HepG2 (cell line): ENCODE measurements around the gene STK4. TPM values are rescaled to one million over a fixed set of nuclear protein-coding genes. Genes with fewer than 3 reads are reported as not detected.

ENCODE experiments used
- ATAC-seq: fragments of 200-7000 bp; cut with Tn5 transposase; 3 replicates; pipeline ENCODE4 v1.9.1; 2020; ENCODE audit warnings: mild to moderate bottlenecking, moderate library complexity
- BruUV-seq: library from RNA; stranded (reverse); fragments of 400-500 nt; replicated peaks from 2 replicates; lab custom pipeline; 2021; lab: Mats Ljungman, UMichigan
- CTCF ChIA-PET: fragments of 300-600 bp; formaldehyde crosslinking; extraction: SDS; loops from one replicate; lab custom pipeline; 2021; ENCODE audit warnings: low total read pairs, inconsistent platforms, low intra/inter-chr PET ratio; lab: Yijun Ruan, JAX
- POLR2A ChIA-PET: fragments of 350-600 bp; sonication (Branson Sonifier 250); formaldehyde crosslinking; loops from one replicate; lab custom pipeline; 2020; ENCODE audit warnings: antibody characterized with exemption, inconsistent platforms; lab: Yijun Ruan, JAX
- DNase-seq: peaks from one replicate; pipeline ENCODE4 v3.0.0-alpha.2; 2015; ENCODE audit warnings: low spot score
- FAIRE-seq: peaks from 3 replicates; lab custom pipeline; 2011; peaks lifted over from hg19 to GRCh38; lab: Jason Lieb, UNC
- H2AFZ ChIP-seq: one replicate; pipeline ENCODE4 v1.6.1; 2011; ENCODE audit warnings: low read length, inconsistent platforms
- H3K27ac ChIP-seq: fragments of 300-600 bp; 3 replicates; pipeline ENCODE4 v1.8.0; 2011; ENCODE audit warnings: mixed run types, mild to moderate bottlenecking, mixed read lengths, low read length, inconsistent platforms; ENCODE audit not compliant: insufficient read depth; ENCODE audit errors: extremely low read length
- H3K27me3 ChIP-seq, 2 experiments: fragments of 200-600 bp in 1 of 2; 2 replicates in 1 of 2; 3 replicates in 1 of 2; pipeline versions ENCODE4 v1.6.0 to v1.8.0; 2011; ENCODE audit warnings: low read length in 2 of 2, mild to moderate bottlenecking in 2 of 2, moderate library complexity in 2 of 2, inconsistent platforms in 1 of 2; ENCODE audit not compliant: insufficient read depth in 2 of 2, control insufficient read depth in 1 of 2
- H3K36me3 ChIP-seq, 2 experiments: fragments of 200-600 bp in 1 of 2; replicated peaks in 1 of 2; 2 replicates in 1 of 2; 3 replicates in 1 of 2; pipeline versions ENCODE4 v1.5.1 to v1.8.0; 2011; ENCODE audit warnings: low read length in 2 of 2, inconsistent platforms in 1 of 2; ENCODE audit not compliant: insufficient read depth in 2 of 2, control insufficient read depth in 1 of 2
- H3K4me1 ChIP-seq: 2 replicates; pipeline ENCODE4 v1.5.1; 2012; ENCODE audit warnings: low read length, inconsistent platforms; ENCODE audit not compliant: insufficient read depth
- H3K4me2 ChIP-seq: 2 replicates; pipeline ENCODE4 v1.6.0; 2011; ENCODE audit warnings: low read depth, low read length, inconsistent platforms
- H3K4me3 ChIP-seq, 3 experiments: fragments of 200-600 bp in 1 of 3; sonication (generic), shearing (Covaris generic) in 1 of 3; replicated peaks in 1 of 3; 2 replicates each; pipeline ENCODE4 v1.5.1; 2011 to 2016; ENCODE audit warnings: low read length in 3 of 3, inconsistent platforms in 2 of 3, low read depth in 2 of 3, mild to moderate bottlenecking in 2 of 3, control low read depth in 1 of 3, mixed read lengths in 1 of 3; ENCODE audit not compliant: insufficient read depth in 1 of 3
- H3K79me2 ChIP-seq: one replicate; pipeline ENCODE4 v1.6.1; 2011; ENCODE audit warnings: low read length, inconsistent platforms; ENCODE audit not compliant: insufficient read depth
- H3K9ac ChIP-seq: 2 replicates; pipeline ENCODE4 v1.6.0; 2011; ENCODE audit warnings: mild to moderate bottlenecking, low read depth, low read length, inconsistent platforms; ENCODE audit not compliant: insufficient read depth
- H3K9me3 ChIP-seq: 2 replicates; pipeline ENCODE4 v1.5.1; 2012; ENCODE audit warnings: mild to moderate bottlenecking, low read length
- H4K20me1 ChIP-seq: 2 replicates; pipeline ENCODE4 v1.6.0; 2011; ENCODE audit warnings: inconsistent platforms, mild to moderate bottlenecking, low read length, moderate library complexity; ENCODE audit not compliant: insufficient read depth
- GPN1 ChIP-seq: sonication (generic); formaldehyde crosslinking; IDR thresholded peaks from 2 replicates; pipeline ENCODE4 v1.5.1; 2020; ENCODE audit warnings: missing genetic modification reagents, borderline replicate concordance
- IRF2 ChIP-seq: IDR thresholded peaks from 2 replicates; pipeline ENCODE4 v1.6.1; 2018; ENCODE audit warnings: missing genetic modification reagents, missing compliant biosample characterization
- MAF1 ChIP-seq: sonication (generic); formaldehyde crosslinking; IDR thresholded peaks from 2 replicates; pipeline ENCODE4 v1.5.0; 2020; ENCODE audit warnings: missing genetic modification reagents, borderline replicate concordance
- MBNL3 ChIP-seq: fragments of 250-450 bp; sonication (Bioruptor Pico); conservative IDR thresholded peaks from 2 replicates; pipeline ENCODE4 v1.8.0; 2022; ENCODE audit warnings: mild to moderate bottlenecking, inconsistent platforms
- MLX ChIP-seq: IDR thresholded peaks from 2 replicates; pipeline ENCODE4 v1.6.1; 2016
- MYPOP ChIP-seq: sonication (generic); formaldehyde crosslinking; IDR thresholded peaks from 2 replicates; pipeline ENCODE4 v1.8.1; 2023; ENCODE audit warnings: mild to moderate bottlenecking, moderate library complexity, missing genetic modification reagents
- SIN3A ChIP-seq: IDR thresholded peaks from 2 replicates; pipeline ENCODE4 v1.6.1; 2011; ENCODE audit warnings: low read depth, mild to moderate bottlenecking, control low read depth, low read length, borderline replicate concordance
- SMAD3 ChIP-seq: sonication (generic); formaldehyde crosslinking; IDR thresholded peaks from 2 replicates; pipeline ENCODE4 v1.4.0; 2020; ENCODE audit warnings: missing genetic modification reagents
- TBX3 ChIP-seq: fragments of 450-650 bp; IDR thresholded peaks from 2 replicates; pipeline ENCODE4 v1.6.1; 2017; ENCODE audit warnings: antibody characterized with exemption, mild to moderate bottlenecking, inconsistent platforms, borderline replicate concordance
- XRCC5 ChIP-seq: fragments of 200-400 bp; formaldehyde crosslinking; optimal IDR thresholded peaks from 2 replicates; pipeline ENCODE3; 2017; ENCODE audit warnings: mild to moderate bottlenecking, low read length
- ZNF101 ChIP-seq: sonication (generic); formaldehyde crosslinking; IDR thresholded peaks from 2 replicates; pipeline ENCODE4 v1.4.0; 2020; ENCODE audit warnings: mild to moderate bottlenecking, low read depth, missing genetic modification reagents, borderline replicate concordance
- ZNF33B ChIP-seq: sonication (generic); formaldehyde crosslinking; IDR thresholded peaks from 2 replicates; pipeline ENCODE4 v1.5.1; 2020; ENCODE audit warnings: mild to moderate bottlenecking, missing genetic modification reagents
- ZNF446 ChIP-seq: sonication (generic); formaldehyde crosslinking; IDR thresholded peaks from 2 replicates; pipeline ENCODE4 v1.5.0; 2020; ENCODE audit warnings: mild to moderate bottlenecking, missing genetic modification reagents
- ZNF607 ChIP-seq: sonication (generic); formaldehyde crosslinking; IDR thresholded peaks from 2 replicates; pipeline ENCODE4 v1.5.1; 2020; ENCODE audit warnings: missing genetic modification reagents, mild to moderate bottlenecking, borderline replicate concordance
- ZNF672 ChIP-seq: sonication (generic); formaldehyde crosslinking; IDR thresholded peaks from 2 replicates; pipeline ENCODE4 v1.8.1; 2022; ENCODE audit warnings: missing genetic modification reagents
- ZNF772 ChIP-seq: sonication (generic); formaldehyde crosslinking; IDR thresholded peaks from 2 replicates; pipeline ENCODE4 v1.5.0; 2020; ENCODE audit warnings: mild to moderate bottlenecking, missing genetic modification reagents
- WGBS: methylation state at CpG from one replicate; pipeline ENCODE4 v1.1.6; 2017; ENCODE audit warnings: low lambda C conversion rate; 5-methylcytosine and 5-hydroxymethylcytosine counted together
- in situ Hi-C: cut with HindIII; loops from 2 replicates; pipeline ENCODE4 v1.10.0; 2017; ENCODE audit warnings: low pct_unique_long_range_greater_than_20kb; ENCODE audit not compliant: extremely low pct_ligation_motif_present
- intact Hi-C: fragments of 100-400 bp; cut with micrococcal nuclease; formaldehyde crosslinking; loops from one replicate; pipeline ENCODE4 v1.10.0; 2022; ENCODE audit not compliant: unreplicated experiment
- polyA plus RNA-seq, 8 experiments: library from polyadenylated mRNA; depleted of rRNA in 3 of 8; stranded (reverse) in 7 of 8; unstranded in 1 of 8; fragments of >200 nt; fragmentation: Illumina TruSeq in 4 of 8; extraction: Trizol in 4 of 8; gene quantifications; 2 replicates each; pipeline versions ENCODE4 v1.2.1 to v1.2.3, GENCODE V29; 2011 to 2016; ENCODE audit warnings: low read depth in 4 of 8, missing spikeins in 1 of 8, mixed read lengths in 1 of 8; ENCODE audit not compliant: insufficient read depth in 1 of 8
- total RNA-seq, 5 experiments: library from RNA; depleted of rRNA; stranded (reverse); fragments of >200 nt; fragmentation: Illumina TruSeq; extraction: Trizol; gene quantifications; 2 replicates each; pipeline ENCODE4 v1.2.3, GENCODE V29; 2016; ENCODE audit warnings: low read depth in 1 of 5
- TF ChIP-seq, protein P1 (sequence below): sonication (generic); formaldehyde crosslinking; conservative IDR thresholded peaks from 2 replicates; pipeline ENCODE4 v1.4.0; 2020; ENCODE audit warnings: missing genetic modification reagents

The STK4 gene
- total and polyA plus RNA-seq, 2 of the 13 experiments (the other 11 are each of a cell fraction or from before 2014, with no cell fraction given) = 25.6 to 38.3 TPM

GRCh38 chr20:45066372-45066771, 100.1 kb downstream of the STK4 start:
- no peaks in the 10 kb centered on the region for H4K20me1 ChIP-seq
- no TSS peak for BruUV-seq
- H3K9ac ChIP-seq = no peak overlapping the region
- no peaks in the 10 kb centered on the region for H3K9me3 ChIP-seq
- in situ Hi-C loops = no loop called here
- TF ChIP-seq ZNF33B (CRISPR knock-in tag) = no peak
- TF ChIP-seq, protein P1, sequence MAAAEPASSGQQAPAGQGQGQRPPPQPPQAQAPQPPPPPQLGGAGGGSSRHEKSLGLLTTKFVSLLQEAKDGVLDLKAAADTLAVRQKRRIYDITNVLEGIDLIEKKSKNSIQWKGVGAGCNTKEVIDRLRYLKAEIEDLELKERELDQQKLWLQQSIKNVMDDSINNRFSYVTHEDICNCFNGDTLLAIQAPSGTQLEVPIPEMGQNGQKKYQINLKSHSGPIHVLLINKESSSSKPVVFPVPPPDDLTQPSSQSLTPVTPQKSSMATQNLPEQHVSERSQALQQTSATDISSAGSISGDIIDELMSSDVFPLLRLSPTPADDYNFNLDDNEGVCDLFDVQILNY = no peak
- TF ChIP-seq MLX (CRISPR knock-in tag) = no peak
- no peak for TF ChIP-seq MBNL3 (CRISPR knock-in tag)
- no peak for TF ChIP-seq ZNF772 (CRISPR knock-in tag)
- TF ChIP-seq ZNF672 (CRISPR knock-in tag) = no peak
- no peak for TF ChIP-seq TBX3
- no peak for TF ChIP-seq MYPOP (CRISPR knock-in tag)
- no peak for TF ChIP-seq ZNF607
- no peak for TF ChIP-seq XRCC5
- no peak for TF ChIP-seq SMAD3 (CRISPR knock-in tag)
- TF ChIP-seq SIN3A = no peak
- TF ChIP-seq GPN1 (CRISPR knock-in tag) = no peak
- TF ChIP-seq MAF1 (CRISPR knock-in tag) = no peak
- TF ChIP-seq ZNF101 (CRISPR knock-in tag) = no peak
- TF ChIP-seq ZNF446 (CRISPR knock-in tag) = no peak
- no peak for TF ChIP-seq IRF2
- ChIA-PET POLR2A (no interaction called here), CTCF (no interaction called here)
- peaks cover 2 to 12% of the 10 kb centered on the region in 2 experiments; a peak in 4 of 5 replicates for H3K36me3 ChIP-seq
- no peak overlapping the region for H2AFZ ChIP-seq
- H3K4me2 ChIP-seq = no peak overlapping the region
- intact Hi-C loops = no loop called here
- H3K27ac ChIP-seq = no peak overlapping the region
- FAIRE-seq (no peak), DNase-seq (no peak), ATAC-seq (no peak)
- no peaks in the 10 kb centered on the region for H3K27me3 ChIP-seq
- 0 out of 2 replicates have a peak, but pooled peaks cover 5% of the 10 kb centered on the region for H3K4me1 ChIP-seq
- H3K4me3 ChIP-seq = no peak overlapping the region
- no peaks in the 10 kb centered on the region for H3K79me2 ChIP-seq
- WGBS = 98% methylated on average over 7 of the region's 7 CpGs
